ENCODE measurements around the gene NUP210L.
"Not testable (repeated sequence)": the region's sequence is repeated elsewhere in the genome, so short reads cannot be mapped to it uniquely, and the experiment has no call there.

The NUP210L gene

GRCh38 chr1:154075746-154076145 lies 79.1 kb downstream of the NUP210L start:
- no peaks in the 10 kb centered on the region for H3K36me3 ChIP-seq
- no peak for TF ChIP-seq CTCF (IDR thresholded peaks at IDR 0.05; ENCODE audit: low read depth, low read length)
- H3K4me3 ChIP-seq (ENCODE audit: low read depth, low read length) = no peak overlapping the region
- peaks cover 42% of the 10 kb centered on the region for H3K9me3 ChIP-seq (ENCODE audit: severe bottlenecking)
- H3K27me3 ChIP-seq (ENCODE audit: insufficient read depth, low read depth, severe bottlenecking) = peaks cover 12% of the 10 kb centered on the region
- DNase-seq = no peak
- no peak overlapping the region for H3K27ac ChIP-seq

GRCh38 chr1:154062309-154062708 lies 92.6 kb downstream of the NUP210L start:
- Histone ChIP-seq H3K4me3 (ENCODE audit: low read depth, low read length) (no peak overlapping the region), H3K27me3 (ENCODE audit: insufficient read depth, low read depth, severe bottlenecking) (no peaks in the 10 kb centered on the region), H3K9me3 (ENCODE audit: severe bottlenecking) (peaks cover 8% of the 10 kb centered on the region), H3K36me3 (no peaks in the 10 kb centered on the region), H3K27ac (no peak overlapping the region)
- no peak for DNase-seq
- no peak for TF ChIP-seq CTCF (IDR thresholded peaks at IDR 0.05; ENCODE audit: low read depth, low read length)

- not testable (repeated sequence) for H3K36me3 ChIP-seq; H3K4me3 ChIP-seq (ENCODE audit: low read depth, low read length); H3K27ac ChIP-seq; H3K27me3 ChIP-seq (ENCODE audit: insufficient read depth, low read depth, severe bottlenecking); DNase-seq; H3K9me3 ChIP-seq (ENCODE audit: severe bottlenecking)
These were observed 107.4 kb downstream of the NUP210L start for GRCh38 chr1:154047436-154047835.

GRCh38 chr1:154033697-154034096 lies 121.2 kb downstream of the NUP210L start:
- not testable (repeated sequence) for H3K27ac ChIP-seq; DNase-seq; H3K4me3 ChIP-seq (ENCODE audit: low read depth, low read length); H3K27me3 ChIP-seq (ENCODE audit: insufficient read depth, low read depth, severe bottlenecking); H3K36me3 ChIP-seq
- H3K9me3 ChIP-seq (ENCODE audit: severe bottlenecking) = peaks cover 13% of the 10 kb centered on the region

- H3K27ac ChIP-seq = no peak overlapping the region
- no peaks in the 10 kb centered on the region for H3K36me3 ChIP-seq
- TF ChIP-seq CTCF (IDR thresholded peaks at IDR 0.05; ENCODE audit: low read depth, low read length) = no peak
- no peaks in the 10 kb centered on the region for H3K9me3 ChIP-seq (ENCODE audit: severe bottlenecking)
- no peak overlapping the region for H3K4me3 ChIP-seq (ENCODE audit: low read depth, low read length)
- no peaks in the 10 kb centered on the region for H3K27me3 ChIP-seq (ENCODE audit: insufficient read depth, low read depth, severe bottlenecking)
- no peak for DNase-seq
These were observed 134.9 kb downstream of the NUP210L start for GRCh38 chr1:154019940-154020339.

GRCh38 chr1:154019269-154019668 lies 135.6 kb downstream of the NUP210L start:
- DNase-seq = no peak
- no peaks in the 10 kb centered on the region for H3K9me3 ChIP-seq (ENCODE audit: severe bottlenecking)
- TF ChIP-seq CTCF (IDR thresholded peaks at IDR 0.05; ENCODE audit: low read depth, low read length) = no peak
- no peaks in the 10 kb centered on the region for H3K27me3 ChIP-seq (ENCODE audit: insufficient read depth, low read depth, severe bottlenecking)
- H3K36me3 ChIP-seq = no peaks in the 10 kb centered on the region
- H3K4me3 ChIP-seq (ENCODE audit: low read depth, low read length) = no peak overlapping the region
- no peak overlapping the region for H3K27ac ChIP-seq

GRCh38 chr1:154014154-154014907 lies 140.5 kb downstream of the NUP210L start:
- H3K27me3 ChIP-seq (ENCODE audit: insufficient read depth, low read depth, severe bottlenecking) = no peaks in the 10 kb centered on the region
- no peak overlapping the region for H3K4me3 ChIP-seq (ENCODE audit: low read depth, low read length)
- H3K27ac ChIP-seq = no peak overlapping the region
- no peaks in the 10 kb centered on the region for H3K9me3 ChIP-seq (ENCODE audit: severe bottlenecking)
- DNase-seq = no peak
- no peak for TF ChIP-seq CTCF (IDR thresholded peaks at IDR 0.05; ENCODE audit: low read depth, low read length)
- H3K36me3 ChIP-seq = no peaks in the 10 kb centered on the region

- not testable (repeated sequence) for DNase-seq; H3K36me3 ChIP-seq; H3K9me3 ChIP-seq (ENCODE audit: severe bottlenecking); H3K4me3 ChIP-seq (ENCODE audit: low read depth, low read length); H3K27ac ChIP-seq; H3K27me3 ChIP-seq (ENCODE audit: insufficient read depth, low read depth, severe bottlenecking)
These were observed 142.3 kb downstream of the NUP210L start for GRCh38 chr1:154012543-154012942.

Data from WERI-Rb-1 (cell line).